Measurements from ENCODE around the gene ZNF324B. TPM values are rescaled to one million over a fixed set of nuclear protein-coding genes. Genes with fewer than 3 reads are reported as not detected.

The ZNF324B gene
- total and polyA plus RNA-seq, 2 donors (not counting 3 experiments of a cell fraction or from before 2014, with no cell fraction given), result 3.4 to 6.9 TPM

GRCh38 chr19:58468216-58468839, 16.9 kb downstream of the ZNF324B start:
- no peak for FAIRE-seq

More at GRCh38 chr19:58468216-58468839, 16.9 kb downstream of the ZNF324B start:
- POLR2A ChIA-PET, result no interaction called here
- intact Hi-C loops (cut with micrococcal nuclease), result no loop called here
- no peak for DNase-seq (ENCODE audit: low read depth, low spot score)
- Histone ChIP-seq H3K36me3 (ENCODE audit: control insufficient read depth in 2 of 2, extremely low read depth in 1 of 2, insufficient read depth in 2 of 2, low read length in 2 of 2) (peaks cover 4 to 22% of the 10 kb centered on the region in 2 experiments), H3K9me1 (replicated peaks; ENCODE audit: control insufficient read depth, extremely low read depth, insufficient read depth, low read length) (no peaks in the 10 kb centered on the region), H4K20me1 (replicated peaks; ENCODE audit: control insufficient read depth, extremely low read depth, insufficient read depth, low read length) (no peaks in the 10 kb centered on the region), H3K9ac (replicated peaks; ENCODE audit: extremely low read depth, insufficient read depth, low read length) (no peak overlapping the region), H3K27me3 (ENCODE audit: control insufficient read depth in 2 of 2, insufficient read depth in 2 of 2, low read length in 2 of 2) (no peaks in the 10 kb centered on the region), H2AFZ (ENCODE audit: low read depth, low read length) (no peak overlapping the region), H3K4me2 (ENCODE audit: insufficient read depth, low read length) (peak overlapping the region; percentile 38), H3K79me2 (ENCODE audit: control insufficient read depth, insufficient read depth, low read length) (peaks cover 10% of the 10 kb centered on the region), H3K9me3 (replicated peaks; ENCODE audit: control insufficient read depth, insufficient read depth, low read length) (no peaks in the 10 kb centered on the region), H3K27ac (ENCODE audit: insufficient read depth, low read depth, low read length) (no peak overlapping the region), H3K4me3 (replicated peaks in 1 of 3; ENCODE audit: insufficient read depth in 1 of 3, low read depth in 1 of 3, low read length in 3 of 3) (no peak overlapping the region), H3K4me1 (ENCODE audit: control insufficient read depth, extremely low read depth, insufficient read depth, low read length) (peaks cover 3% of the 10 kb centered on the region)
- CTCF ChIA-PET, result interaction anchor here (1.8 kb wide), 1 partner anchor 51 kb away, joined by 4 read pairs; the partner anchor contains the start of gene ZBTB45
- TF ChIP-seq MYC (IDR thresholded peaks at IDR 0.05; ENCODE audit: low read depth, low read length) (no peak), EZH2 (IDR thresholded peaks at IDR 0.05; ENCODE audit: borderline replicate concordance, low read depth, low read length, severe bottlenecking) (no peak), GATA2 (IDR thresholded peaks at IDR 0.05; ENCODE audit: insufficient read depth, insufficient read length, low read depth, low read length) (no peak), JUN (IDR thresholded peaks at IDR 0.05; ENCODE audit: borderline replicate concordance, insufficient read depth, insufficient read length, low read depth) (no peak), POLR2A (IDR thresholded peaks at IDR 0.05; ENCODE audit: low read depth, low read length) (no peak), CTCF (IDR thresholded peaks at IDR 0.05; ENCODE audit: extremely low read depth in 1 of 2, insufficient read depth in 1 of 2, low read depth in 1 of 2, low read length in 2 of 2) (no peak), MAX (IDR thresholded peaks at IDR 0.05; ENCODE audit: insufficient read depth, insufficient read length) (no peak), POLR2AphosphoS5 (IDR thresholded peaks at IDR 0.05; ENCODE audit: insufficient read depth, low read depth, low read length) (no peak), FOS (IDR thresholded peaks at IDR 0.05; ENCODE audit: borderline replicate concordance, insufficient read depth, low read length) (no peak)
- dilution Hi-C loops (cut with MboI; ENCODE audit: extremely low pct_ligation_motif_present, low sequenced_read_pairs), result no loop called here
- no TSS peak for BruUV-seq (replicated peaks)
